Fibroblast of peridontal ligament (primary cell): ENCODE results near the gene NUDT13.
"Not testable (repeated sequence)": the region's sequence is repeated elsewhere in the genome, so short reads cannot be mapped to it uniquely, and the experiment has no call there.

Experiments
- DNase-seq: peaks from one replicate; pipeline ENCODE4 v3.0.0-alpha.2; 2010; ENCODE audit errors: extremely low read depth

NUDT13 gene

DNA sequence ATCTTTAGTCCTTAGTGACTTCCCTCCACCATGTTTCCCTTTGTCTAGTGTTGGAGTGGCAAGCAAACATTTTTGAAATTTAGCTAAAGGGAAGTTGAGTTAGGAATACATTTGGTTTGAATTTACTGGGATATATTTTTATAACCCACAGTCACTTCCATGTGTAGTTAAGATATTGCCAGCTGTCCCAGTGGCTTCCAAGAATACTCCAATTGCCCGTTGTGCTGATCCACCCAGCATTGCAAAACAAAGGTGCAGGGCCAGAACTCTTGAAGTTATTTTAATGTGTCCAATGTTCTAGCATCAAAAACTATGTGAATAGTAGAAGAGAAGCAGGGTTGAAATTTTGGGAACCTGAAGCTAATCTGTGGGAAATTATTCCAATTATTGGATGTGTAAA, 11.1 kb upstream of the NUDT13 start:
- DNase-seq, result peak; percentile 69

DNA sequence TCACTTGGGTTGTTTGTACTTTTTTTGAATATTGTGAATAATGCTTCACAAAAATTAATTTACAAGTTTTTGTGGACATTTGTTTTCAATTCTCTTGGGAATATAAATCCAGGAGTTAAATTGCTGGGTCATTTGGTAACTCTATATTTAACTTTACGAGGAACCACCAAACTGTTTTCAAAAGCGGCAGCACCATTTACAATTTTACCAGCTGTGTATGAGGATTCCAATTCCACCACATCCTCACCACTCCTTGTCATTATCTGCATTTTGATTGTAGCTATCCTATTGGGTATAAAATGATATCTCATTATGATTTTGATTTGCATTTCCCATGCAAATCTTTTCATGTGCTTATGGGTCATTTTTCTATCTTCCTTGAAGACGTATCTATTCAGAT, 4.0 kb upstream of the NUDT13 start:
- no peak for DNase-seq

GRCh38 chr10:73109248-73109652, 1.0 kb upstream of the NUDT13 start:
- DNase-seq, result not testable (repeated sequence)

DNA sequence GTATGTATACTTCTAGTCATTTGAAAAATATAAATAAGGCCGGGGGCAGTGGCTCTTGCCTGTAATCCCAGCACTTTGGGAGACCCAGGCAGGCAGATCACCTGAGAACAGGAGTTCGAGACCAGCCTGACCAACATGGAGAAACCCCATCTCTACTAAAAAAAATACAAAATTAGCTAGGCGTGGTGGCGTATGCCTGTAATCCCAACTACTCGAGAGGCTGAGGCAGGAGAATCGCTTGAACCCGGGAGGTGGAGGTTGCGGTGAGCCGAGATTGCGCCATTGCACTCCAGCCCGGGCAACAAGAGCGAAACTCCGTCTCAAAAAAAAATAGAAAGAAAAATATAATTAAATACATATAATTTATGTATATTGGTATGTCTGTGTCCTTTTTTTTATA, 1.8 kb downstream of the NUDT13 start:
- not testable (repeated sequence) for DNase-seq

DNA sequence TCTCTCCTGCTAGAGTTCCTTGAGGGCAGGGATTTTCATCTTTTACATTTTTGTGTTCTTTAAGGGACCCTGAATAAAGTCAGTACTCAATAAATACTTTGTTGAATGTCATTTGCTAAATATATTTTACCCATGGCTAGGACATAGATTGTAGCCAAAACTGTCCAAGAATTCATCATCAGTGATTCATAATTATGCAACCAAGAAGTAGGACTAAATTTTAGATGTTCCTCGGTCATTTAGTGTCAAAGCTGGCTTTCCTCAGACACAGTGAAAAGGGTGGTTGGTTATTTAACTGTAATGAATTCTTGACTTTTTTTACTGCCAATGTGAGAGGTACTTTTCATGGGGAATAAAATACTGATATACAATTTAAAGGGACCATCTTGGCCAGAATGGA, 3.3 kb downstream of the NUDT13 start:
- DNase-seq, result peak; percentile 48

DNA sequence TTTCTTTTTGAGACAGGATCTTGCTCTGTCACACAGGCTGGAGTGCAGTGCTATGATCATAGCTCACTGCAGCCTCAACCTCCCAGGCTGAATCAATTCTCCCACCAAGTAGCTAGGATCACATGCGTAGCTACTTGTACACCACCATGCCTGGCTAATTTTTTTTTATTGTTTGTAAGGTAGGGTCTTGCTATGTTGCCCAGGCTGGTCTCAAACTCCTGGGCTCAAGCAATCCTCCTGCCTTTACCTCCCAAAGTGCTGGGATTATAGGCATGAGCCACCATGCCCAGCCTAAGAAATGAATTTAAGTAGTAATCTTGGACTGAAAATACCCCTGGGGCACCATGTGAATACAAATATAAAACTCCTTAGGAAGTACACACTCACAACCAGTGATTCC, 5.8 kb downstream of the NUDT13 start:
- no peak for DNase-seq

DNA sequence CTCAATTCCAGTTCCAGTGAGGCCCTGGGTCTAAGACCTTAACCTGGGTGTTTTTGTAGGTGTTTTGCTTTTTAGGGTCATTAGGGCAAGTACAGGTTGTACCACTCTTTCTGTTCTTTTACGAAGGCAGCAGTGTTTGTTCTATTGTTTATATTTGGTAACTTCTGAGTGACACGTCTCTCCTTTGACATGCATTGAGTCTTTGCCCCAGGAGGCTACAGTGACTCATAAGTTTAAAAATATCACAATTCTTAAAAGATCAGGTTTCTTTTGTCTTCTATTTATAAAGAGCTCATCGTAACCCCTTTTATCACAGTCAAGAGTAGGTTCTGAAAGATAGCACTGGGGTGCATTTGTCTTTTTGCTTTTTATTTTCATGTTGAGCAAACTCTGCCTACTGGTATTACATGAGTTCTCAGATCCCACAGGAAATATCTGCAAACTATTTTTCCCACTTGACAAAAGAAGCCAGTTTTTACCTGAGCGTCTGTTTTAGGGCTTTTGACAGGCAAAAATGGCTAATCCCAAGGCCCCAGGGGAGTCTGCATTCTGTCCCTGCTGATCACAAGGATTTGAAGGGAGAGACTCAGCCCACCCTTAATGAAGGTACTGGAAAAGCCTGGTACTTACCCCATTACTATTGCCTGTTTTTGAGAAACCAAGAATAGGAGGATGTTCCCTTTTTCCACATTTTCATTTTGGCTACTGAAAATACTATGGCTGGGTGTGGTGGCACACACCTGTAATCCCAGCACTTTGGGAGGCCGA, 7.9 kb downstream of the NUDT13 start:
- DNase-seq, result peak; percentile 54

DNA sequence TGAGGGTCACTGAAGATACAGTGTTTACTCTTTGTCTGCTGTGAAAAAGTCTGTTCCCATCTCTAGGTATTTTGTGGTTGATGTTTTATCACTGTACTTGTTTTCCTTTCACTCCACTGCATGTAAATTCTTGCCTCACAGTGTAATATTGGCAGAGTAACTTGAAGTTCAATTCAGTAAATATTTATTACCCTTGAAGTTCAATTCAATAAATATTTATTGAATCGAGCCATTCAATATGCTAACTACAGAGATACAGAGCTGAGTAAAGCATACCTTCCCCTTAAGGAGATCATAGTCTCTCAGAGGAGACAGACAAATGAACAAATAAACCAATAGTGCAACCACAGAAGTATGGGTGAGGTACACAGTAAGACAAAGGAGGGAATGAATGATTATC, 9.2 kb downstream of the NUDT13 start:
- DNase-seq, result no peak

DNA sequence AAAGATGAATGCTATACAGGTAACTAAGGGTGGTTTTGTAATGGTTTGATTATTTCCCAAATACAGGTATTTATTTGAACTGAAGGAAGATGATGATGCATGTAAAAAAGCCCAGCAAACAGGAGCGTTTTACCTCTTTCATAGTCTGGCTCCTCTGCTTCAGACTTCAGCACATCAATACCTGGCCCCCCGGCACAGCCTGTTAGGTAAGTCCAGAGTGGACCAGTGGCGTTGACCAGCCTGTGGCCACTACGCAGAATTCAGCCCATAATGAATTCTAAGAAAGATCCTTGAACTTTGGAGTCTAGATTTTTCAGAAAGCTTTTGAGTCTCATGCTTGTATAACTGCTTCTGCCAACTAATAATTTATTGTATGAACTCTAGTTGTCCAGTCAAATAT, 9.7 kb downstream of the NUDT13 start:
- no peak for DNase-seq

DNA sequence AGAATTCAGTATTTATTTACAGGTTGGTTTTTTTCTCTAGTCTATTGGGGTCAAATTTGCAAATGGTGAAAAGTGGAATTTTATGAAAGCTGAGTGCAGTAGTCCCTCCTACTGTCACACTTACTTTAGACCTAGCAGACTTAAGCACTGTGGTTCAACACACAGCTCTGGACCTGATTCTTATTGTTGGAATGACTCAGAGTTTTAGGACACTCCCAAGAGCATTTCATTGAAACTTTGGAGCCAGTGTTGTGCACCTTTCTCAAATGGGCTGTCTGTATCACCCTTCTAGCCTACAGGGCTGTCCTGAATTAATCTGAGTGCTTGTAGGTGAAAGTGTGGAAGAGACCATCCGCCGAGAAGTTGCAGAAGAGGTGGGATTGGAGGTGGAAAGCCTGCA, 16.1 kb downstream of the NUDT13 start:
- DNase-seq, result no peak

- DNase-seq, result no peak
Measured at GRCh38 chr10:73131301-73131700, 21.0 kb downstream of the NUDT13 start.

DNA sequence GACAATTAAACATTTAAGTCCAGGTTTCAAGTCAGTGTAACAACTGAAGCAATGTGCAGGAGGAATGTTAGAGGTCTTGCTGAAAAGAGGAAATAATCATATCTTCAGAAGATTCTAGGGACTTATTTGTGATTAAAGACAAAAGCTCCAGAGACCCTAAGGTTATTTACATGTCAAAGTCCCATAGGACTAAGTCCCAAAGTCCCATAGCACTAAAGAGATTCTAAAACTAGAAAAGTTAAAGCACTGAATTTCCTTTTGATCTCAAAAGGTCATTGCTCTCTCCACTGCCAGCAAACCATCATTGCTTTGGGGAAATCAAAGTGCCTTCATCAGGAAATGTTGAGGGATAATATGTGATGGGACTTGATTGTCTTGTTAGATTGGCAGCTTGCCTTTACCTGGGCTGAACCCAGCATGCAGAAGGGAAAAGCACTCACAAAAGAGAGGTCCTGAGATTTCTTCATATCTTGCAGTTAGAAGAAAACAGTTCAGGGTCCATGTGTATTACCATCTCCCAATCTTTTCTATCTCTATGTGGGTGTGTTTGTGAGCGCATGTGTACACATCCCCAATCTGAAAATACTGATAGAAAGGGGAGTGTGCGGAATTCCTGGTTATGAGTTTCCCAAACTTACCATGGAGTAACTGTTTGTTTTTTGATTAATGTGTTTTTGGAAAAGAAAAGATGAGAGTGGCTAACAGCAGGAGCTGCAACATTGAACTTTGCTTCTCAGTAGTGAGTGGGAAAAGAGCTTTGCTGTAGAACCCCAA, 21.8 kb downstream of the NUDT13 start:
- DNase-seq, result no peak

- DNase-seq, result no peak
Measured at GRCh38 chr10:73134727-73135126, 24.5 kb downstream of the NUDT13 start.

DNA sequence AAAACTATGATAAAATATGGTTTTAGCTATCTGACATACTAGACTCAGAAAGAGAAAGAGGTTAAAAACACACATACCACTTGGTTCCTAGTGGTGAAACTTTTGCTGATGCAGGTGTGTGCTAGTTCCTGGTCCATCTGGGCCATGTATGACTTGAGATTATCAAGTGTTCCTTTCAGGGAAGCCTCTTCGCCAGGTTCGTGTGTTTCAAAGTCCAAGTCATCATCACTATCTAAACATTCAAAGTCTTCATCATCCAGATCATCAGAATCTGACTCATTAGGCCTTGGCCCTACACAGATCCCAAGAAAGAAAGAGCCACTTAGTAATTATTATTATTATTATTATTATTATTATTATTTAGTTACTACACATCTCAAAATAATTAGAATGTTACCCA, 26.4 kb downstream of the NUDT13 start:
- no peak for DNase-seq

- DNase-seq, result peak; percentile 65
Measured at GRCh38 chr10:73139251-73139650, 29.0 kb downstream of the NUDT13 start.

GRCh38 chr10:73141603-73142002, 31.3 kb downstream of the NUDT13 start:
- DNase-seq, result no peak

DNA sequence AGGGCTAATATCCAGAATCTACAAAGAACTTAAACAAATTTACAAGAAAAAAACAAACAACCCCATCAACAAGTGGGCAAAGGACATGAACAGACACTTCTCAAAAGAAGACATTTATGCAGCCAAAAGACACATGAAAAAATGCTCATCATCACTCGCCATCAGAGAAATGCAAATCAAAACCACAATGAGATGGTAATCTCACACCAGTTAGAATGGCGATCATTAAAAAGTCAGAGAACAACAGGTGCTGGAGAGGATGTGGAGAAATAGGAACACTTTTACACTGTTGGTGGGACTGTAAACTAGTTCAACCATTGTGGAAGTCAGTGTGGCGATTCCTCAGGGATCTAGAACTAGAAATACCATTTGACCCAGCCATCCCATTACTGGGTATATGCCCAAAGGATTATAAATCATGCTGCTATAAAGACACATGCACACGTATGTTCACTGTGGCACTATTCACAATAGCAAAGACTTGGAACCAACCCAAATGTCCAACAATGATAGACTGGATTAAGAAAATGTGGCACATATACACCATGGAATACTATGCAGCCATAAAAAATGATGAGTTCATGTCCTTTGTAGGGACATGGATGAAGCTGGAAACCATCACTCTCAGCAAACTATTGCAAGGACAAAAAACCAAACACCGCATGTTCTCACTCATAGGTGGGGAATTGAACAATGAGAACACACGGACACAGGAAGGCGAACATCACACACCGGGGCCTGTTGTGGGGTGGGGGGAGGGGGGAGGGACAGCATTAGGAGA, 40.6 kb downstream of the NUDT13 start:
- DNase-seq, result not testable (repeated sequence)

DNA sequence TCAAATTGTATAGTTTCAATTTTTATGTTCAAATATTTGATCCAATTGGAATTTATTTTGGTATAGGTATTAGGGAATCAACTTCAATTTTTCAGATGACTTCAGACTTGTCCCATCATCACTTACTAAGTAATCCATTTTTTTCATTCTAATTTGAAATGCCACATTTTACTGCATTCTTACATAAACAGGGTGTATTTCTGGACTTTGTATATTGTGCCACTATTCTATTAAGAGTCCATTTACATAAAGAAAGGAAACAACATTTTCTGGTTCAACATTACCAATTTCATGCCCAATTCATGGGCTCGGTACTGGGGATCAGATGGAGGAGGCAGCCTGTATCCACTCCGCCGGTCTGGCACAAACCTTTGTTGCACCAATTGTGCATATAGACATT, 41.8 kb downstream of the NUDT13 start:
- no peak for DNase-seq

GRCh38 chr10:73156054-73156453, 45.8 kb downstream of the NUDT13 start:
- no peak for DNase-seq

DNA sequence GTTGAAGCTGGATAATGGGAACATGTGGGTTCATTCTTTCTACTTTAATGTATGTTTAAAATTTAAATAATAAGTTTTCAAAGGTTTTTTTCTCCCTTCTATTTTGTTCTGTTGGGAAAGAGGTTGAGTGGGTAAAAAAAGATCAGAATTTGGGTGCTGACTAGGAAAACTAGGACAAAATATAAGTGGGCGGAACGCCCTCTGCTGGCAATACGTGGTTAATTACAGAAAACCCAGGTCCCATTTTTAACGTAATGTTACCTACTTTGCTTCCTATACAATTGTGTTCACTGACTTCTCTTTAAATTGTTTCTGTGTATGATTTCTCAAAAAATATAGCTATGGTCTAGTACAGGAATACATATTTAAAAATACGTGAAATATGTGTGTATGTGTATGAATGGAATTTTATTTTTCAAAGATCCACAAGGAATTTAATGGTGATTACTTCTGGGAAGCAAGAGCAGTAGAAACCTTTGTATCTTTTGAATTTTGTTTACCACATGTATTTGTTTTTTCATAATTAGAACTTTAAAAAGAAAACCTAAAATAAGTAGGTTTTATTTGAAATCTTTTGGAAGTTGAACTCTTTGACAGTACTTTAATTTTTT, 48.9 kb downstream of the NUDT13 start:
- peak; percentile 76 for DNase-seq

DNA sequence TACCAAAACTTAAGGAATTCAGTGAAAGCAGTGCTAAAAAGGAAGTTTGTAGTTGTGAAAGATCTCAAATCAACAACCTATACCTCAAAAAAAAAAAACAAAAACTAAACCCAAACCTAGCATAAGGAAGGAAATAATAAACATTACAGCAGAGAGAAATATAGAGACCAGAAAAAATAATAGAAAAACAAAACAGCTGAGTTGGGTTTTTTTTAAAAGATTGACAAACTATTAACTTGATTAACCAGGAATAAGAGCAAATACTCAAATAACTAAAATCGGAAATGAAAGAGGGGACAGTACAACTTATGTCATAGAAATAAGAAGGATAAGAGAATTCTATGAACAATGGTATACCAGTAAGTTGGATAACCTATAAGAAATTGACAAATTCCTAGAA, 50.8 kb downstream of the NUDT13 start:
- DNase-seq, result no peak

GRCh38 chr10:73161662-73162061, 51.4 kb downstream of the NUDT13 start:
- no peak for DNase-seq
